Stimulated activated CD4-positive, alpha-beta T cell treated with anti-CD3 and anti-CD28 coated beads, TNF-alpha, amount 100 ng/mL, for 24 hours (primary cell): ENCODE results near the gene NHLRC1.

Experiments used
- DNase-seq, 3 experiments: peaks; one replicate each; pipeline ENCODE4 v3.0.0-alpha.2; 2020; ENCODE audit warnings: low read depth in 3 of 3

The NHLRC1 gene

GRCh38 chr6:18087396-18088165 lies 34.9 kb downstream of the NHLRC1 start:
- no peak for DNase-seq

- no peak for DNase-seq
These were observed 41.3 kb downstream of the NHLRC1 start for GRCh38 chr6:18081025-18081668.

GRCh38 chr6:18080544-18080943 lies 41.9 kb downstream of the NHLRC1 start:
- no peak for DNase-seq

DNA sequence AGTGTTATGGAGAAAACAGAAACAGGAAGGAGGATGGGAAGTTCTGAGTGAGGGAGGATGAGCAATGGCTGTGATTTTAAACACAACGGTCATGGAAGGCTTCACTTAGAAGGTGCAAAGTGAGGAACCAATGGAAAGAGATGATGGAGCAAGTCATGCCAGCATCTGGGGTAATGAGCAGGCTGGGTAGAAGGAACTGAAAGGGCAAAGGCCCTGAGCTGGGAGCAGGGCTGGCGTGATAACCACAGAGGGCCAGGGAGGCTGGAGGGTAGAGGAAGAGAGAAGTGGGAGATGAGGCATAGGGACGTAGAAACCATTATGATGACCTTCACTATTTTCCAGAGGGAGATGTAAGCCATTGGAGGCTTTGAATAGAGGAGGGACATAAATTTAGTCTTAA lies 43.6 kb downstream of the NHLRC1 start:
- no peak for DNase-seq

GRCh38 chr6:18076231-18076630 lies 46.2 kb downstream of the NHLRC1 start:
- no peak for DNase-seq

DNA sequence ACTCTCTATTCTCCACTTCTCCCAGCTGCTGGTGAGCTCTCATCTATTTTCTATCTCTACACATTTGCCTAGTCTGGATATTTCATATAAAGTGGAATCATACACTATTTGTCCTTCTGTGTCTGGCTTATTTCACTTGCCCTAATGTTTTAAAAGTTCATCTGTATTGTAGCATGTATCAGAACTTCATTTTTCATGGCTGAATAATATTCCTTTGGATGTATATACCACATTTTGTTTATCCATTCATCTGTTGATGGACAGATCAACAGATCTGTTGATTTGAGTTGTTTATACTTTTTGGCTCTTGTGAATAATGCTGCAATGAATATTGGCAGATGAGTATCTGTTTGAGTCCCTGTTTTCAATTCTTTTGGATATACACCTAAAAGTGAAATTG lies 49.6 kb downstream of the NHLRC1 start:
- DNase-seq, result no peak

- DNase-seq, result no peak
These were observed 52.0 kb downstream of the NHLRC1 start for GRCh38 chr6:18070486-18070885.
